GM20431 (cell line): Measurements from ENCODE around the gene VPS54.

Experiments used
- in situ Hi-C: fragments of 300-500 bp; cut with MseI, MboI; formaldehyde crosslinking; loops from one replicate; pipeline ENCODE4 v1.15.0; 2020; ENCODE audit warnings: low sequenced_read_pairs; ENCODE audit not compliant: unreplicated experiment

VPS54 gene

GRCh38 chr2:63878486-63878885 lies 140.7 kb downstream of the VPS54 start:
- in situ Hi-C loops = no loop called here

GRCh38 chr2:63876311-63876710 lies 142.9 kb downstream of the VPS54 start:
- in situ Hi-C loops = no loop called here

- in situ Hi-C loops = no loop called here
These were observed 143.5 kb downstream of the VPS54 start for GRCh38 chr2:63875559-63876245.

- in situ Hi-C loops = no loop called here
These were observed 144.1 kb downstream of the VPS54 start for GRCh38 chr2:63875131-63875527.

- in situ Hi-C loops = loop anchor here (25.0 kb wide), 1 partner anchor 187 kb away; no protein-coding TSS in a partner anchor
These were observed 144.8 kb downstream of the VPS54 start for GRCh38 chr2:63874204-63875130.

GRCh38 chr2:63872571-63873328 lies 146.5 kb downstream of the VPS54 start:
- in situ Hi-C loops = loop anchor here (25.0 kb wide), 1 partner anchor 185 kb away; no protein-coding TSS in a partner anchor

- in situ Hi-C loops = loop anchor here (25.0 kb wide), 1 partner anchor 185 kb away; no protein-coding TSS in a partner anchor
These were observed 147.4 kb downstream of the VPS54 start for GRCh38 chr2:63871864-63872263.

GRCh38 chr2:63870679-63871078 lies 148.5 kb downstream of the VPS54 start:
- in situ Hi-C loops = loop anchor here (25.0 kb wide), 1 partner anchor 183 kb away; no protein-coding TSS in a partner anchor

GRCh38 chr2:63866009-63866709 lies 153.1 kb downstream of the VPS54 start:
- in situ Hi-C loops = loop anchor here (25.0 kb wide), 1 partner anchor 179 kb away; no protein-coding TSS in a partner anchor

GRCh38 chr2:63865159-63865799 lies 153.9 kb downstream of the VPS54 start:
- in situ Hi-C loops = loop anchor here (25.0 kb wide), 1 partner anchor 178 kb away; no protein-coding TSS in a partner anchor

GRCh38 chr2:63863707-63864106 lies 155.5 kb downstream of the VPS54 start:
- in situ Hi-C loops = loop anchor here (25.0 kb wide), 1 partner anchor 176 kb away; no protein-coding TSS in a partner anchor

- in situ Hi-C loops = loop anchor here (25.0 kb wide), 1 partner anchor 176 kb away; no protein-coding TSS in a partner anchor
These were observed 156.4 kb downstream of the VPS54 start for GRCh38 chr2:63862806-63863205.

- in situ Hi-C loops = loop anchor here (25.0 kb wide), 1 partner anchor 174 kb away; no protein-coding TSS in a partner anchor
These were observed 157.9 kb downstream of the VPS54 start for GRCh38 chr2:63861220-63861822.

GRCh38 chr2:63858291-63858690 lies 160.9 kb downstream of the VPS54 start:
- in situ Hi-C loops = loop anchor here (25.0 kb wide), 1 partner anchor 171 kb away; no protein-coding TSS in a partner anchor

- in situ Hi-C loops = loop anchor here (25.0 kb wide), 1 partner anchor 169 kb away; no protein-coding TSS in a partner anchor
These were observed 163.0 kb downstream of the VPS54 start for GRCh38 chr2:63856303-63856603.

GRCh38 chr2:63855418-63856302 lies 163.6 kb downstream of the VPS54 start:
- in situ Hi-C loops = loop anchor here (25.0 kb wide), 1 partner anchor 168 kb away; no protein-coding TSS in a partner anchor
